Measurements from ENCODE around the gene U2AF1.
A peak's percentile ranks its signal among the peaks of the same experiment; 100 is the strongest.
"Not testable (repeated sequence)": the region's sequence is repeated elsewhere in the genome, so short reads cannot be mapped to it uniquely, and the experiment has no call there.

The U2AF1 gene

DNA sequence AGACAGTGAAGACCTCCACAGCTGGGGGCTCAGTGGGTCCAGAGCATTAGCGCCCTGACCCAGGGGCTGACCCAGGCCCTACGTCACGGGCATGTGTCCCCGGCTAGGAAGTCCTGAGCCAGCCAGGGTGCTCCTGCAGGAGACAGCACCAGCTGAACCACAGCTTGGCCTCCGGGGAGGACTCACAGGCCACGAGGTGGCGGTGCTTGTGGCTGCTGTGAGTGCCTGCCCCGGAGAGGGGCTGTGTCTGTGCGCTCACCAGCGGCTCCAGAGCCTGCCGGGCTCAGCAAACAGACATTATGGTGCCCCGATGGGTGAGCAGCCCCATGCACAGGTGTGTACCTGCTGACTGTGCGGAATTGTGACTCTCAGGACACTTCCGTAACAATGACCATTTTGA, 62.8 kb downstream of the U2AF1 start:
- intact Hi-C loops (cut with DNase I) = not testable (repeated sequence)
- DNase-seq = peak in 1 of 42 donors; percentile 16

- DNase-seq; intact Hi-C loops (cut with DNase I): not testable (repeated sequence)
These were observed 64.1 kb downstream of the U2AF1 start for GRCh38 chr21:43043291-43043690.

Measured in head of caudate nucleus (tissue), 42 donors.